Measurements from ENCODE around the gene SIPA1L3.
"Not testable (repeated sequence)": the region's sequence is repeated elsewhere in the genome, so short reads cannot be mapped to it uniquely, and the experiment has no call there.

The SIPA1L3 gene

DNA sequence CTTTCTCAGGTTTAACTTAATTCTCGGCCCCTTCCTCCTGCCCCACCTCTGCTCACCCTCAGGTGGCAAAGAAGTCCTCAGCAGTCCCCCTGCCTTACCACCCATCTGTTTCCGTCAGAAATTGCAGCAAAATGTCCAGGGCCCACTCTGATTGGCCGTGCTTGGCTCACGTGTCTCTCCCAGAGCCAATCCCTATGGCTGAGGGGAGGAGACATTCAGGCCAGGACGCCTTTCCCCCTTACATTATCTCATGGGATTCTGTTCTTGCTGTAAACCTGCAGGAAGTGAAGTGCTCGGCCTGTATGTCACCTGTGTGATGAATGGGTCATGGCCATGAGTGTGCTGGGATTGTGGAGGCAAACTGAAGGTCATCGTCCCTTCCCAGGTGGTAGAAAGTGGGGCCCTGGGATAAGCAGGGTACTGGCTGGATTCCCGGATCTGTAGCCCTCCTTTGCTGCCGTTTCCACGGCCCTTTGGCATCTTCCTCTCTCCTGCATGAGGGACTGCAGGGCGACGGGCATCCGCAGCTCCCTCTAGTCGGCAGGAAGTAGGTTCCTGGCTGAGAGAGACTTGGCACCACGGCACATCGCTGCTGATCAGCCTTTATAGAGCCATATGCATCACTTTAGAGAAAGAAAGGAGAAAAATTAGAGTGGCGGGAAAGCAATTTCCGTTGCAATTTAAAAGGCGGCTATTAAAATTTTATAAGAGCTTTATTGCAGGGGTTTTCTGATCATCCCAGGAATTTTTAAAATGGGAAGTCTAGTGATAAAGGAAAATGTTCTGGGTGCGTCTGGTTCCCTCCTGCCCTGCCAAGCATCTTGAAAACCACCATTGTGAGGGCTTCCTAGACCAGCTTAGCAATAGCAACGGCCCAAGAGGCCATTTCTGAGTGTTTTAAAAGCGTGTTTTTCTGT is 118.2 kb downstream of the SIPA1L3 start:
- DNase-seq: no peak

DNA sequence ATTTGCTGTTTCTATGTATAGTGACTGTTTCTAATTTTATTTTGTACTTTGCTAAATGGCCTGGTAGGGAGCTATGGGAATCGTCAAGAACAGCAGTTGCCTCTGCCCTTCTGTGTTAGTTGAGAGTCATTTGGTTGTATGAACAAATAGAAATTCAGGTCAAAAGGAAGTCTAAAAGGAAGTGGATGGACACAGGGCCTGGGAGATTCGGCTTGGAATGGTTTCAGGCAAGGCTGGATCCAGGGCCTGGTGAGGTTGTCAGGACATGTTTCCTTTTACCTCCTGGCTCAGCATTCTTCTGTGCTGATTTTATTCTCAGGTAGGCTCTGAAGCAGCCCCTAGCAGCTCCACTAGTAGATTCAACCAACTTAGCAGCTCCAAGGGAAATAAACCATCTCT is 118.9 kb downstream of the SIPA1L3 start:
- DNase-seq: no peak

DNA sequence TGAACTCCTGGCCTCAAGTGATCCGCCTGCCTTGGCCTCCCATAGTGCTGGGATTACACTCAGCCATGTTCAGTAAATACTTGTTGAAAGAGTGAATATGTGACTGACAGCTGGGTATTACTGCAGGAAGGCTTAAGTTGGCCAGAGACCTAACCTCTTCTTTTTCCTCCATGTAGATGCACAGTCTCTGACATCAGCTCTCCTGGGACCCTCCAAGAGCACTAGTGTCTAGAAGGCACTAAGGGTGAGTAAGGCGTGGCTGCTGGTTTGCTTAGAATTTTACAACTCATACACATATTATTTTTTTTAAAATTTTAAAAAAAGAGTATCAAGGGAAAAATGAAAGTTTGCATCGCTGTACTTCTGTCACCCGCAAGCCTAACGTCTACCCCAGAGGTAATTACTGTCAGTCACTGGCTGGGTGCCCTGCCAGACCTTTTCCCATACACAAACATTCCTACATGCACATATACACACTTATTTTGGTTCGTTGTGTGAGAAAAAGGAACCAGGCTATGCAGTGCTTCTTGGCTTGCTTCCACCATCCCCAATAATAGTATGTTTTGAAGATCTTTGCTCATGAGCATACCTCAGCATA is 122.0 kb downstream of the SIPA1L3 start:
- DNase-seq: no peak

DNA sequence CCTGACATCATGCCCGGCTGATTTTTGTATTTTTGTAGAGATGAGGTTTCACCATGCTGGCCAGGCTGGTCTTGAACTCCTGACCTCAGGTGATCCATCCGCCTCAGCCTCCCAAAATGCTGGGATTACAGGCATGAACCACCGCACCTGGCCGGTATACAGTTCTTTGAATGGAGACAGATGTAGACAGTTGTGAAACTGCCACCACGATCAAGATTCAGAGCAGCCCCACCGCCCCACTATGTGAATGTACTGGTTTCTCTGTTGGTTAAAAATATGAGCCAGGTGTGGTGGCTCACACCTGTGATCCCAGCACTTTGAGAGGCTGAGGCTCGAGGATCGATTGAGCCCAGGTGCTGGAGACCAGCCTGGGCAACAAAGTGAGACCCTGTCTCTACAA is 123.0 kb downstream of the SIPA1L3 start:
- not testable (repeated sequence) for DNase-seq

DNA sequence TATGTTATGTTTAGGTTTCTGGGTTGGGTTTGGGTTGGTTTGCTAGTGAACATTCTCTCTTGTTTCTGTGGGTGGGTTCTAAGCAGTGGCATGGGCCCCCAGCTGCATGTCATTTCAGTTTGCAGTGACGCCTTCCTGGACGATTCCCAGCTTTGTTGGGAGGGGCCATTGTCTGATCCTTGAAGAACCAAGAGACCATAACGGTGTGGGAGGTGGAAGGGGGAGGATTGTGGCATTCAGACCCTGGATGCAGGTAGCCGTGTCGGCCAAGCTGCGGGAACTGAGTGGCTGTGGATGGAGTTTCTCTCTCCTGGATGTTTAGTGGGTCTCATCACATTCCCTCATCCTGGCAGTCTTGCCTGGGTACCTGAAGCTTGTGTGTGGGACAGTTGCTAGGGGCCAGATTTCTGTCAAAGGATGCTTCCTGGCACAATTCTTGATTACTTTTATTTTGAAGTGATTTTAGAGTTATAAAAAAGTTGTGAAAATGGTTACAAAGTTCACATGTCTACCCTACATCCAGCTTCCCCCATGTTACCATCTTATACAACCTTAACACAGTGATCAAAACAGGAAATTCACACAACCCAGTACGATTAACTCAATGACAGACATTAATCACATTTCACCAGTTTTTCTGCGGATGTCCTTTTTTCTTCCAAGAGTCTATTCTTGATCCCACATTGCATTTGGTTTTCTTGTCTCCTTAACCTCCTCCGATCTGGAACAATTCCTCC is 123.8 kb downstream of the SIPA1L3 start:
- DNase-seq: no peak

DNA sequence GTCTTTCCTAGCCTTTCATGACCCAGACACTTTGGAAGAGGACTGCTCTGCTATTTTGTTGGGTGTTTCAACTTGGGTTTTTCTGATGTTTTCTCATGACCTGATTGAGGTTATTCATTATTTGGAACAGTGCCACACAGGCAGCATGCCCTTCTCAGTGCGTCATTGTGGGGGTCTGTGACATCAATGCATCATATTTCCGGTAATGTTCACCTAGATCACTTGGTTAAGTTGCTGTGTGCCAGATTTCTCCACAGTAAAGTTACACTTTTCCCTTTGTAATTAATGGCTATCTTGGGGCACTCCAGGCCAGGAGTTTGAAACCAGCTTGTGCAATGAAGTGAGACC is 124.4 kb downstream of the SIPA1L3 start:
- no peak for DNase-seq

DNA sequence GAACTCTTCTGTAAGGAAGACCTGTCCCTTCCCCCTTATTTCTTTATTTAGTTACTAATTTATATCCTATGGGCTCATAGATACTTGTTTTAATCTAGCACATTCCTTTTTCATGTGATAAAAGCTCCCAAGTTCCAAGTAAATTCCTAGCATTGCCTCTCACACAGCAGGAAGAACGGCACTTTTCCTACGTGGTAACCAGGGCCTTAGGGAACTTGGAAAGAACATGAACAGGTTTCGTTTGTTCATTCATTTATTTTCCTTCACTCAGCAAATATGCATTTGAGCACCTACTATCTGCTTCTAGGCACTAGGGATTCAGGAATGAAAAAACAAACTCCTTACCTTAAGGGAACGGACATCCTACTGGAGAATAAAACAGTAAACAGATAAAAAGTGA is 125.1 kb downstream of the SIPA1L3 start:
- DNase-seq: no peak

DNA sequence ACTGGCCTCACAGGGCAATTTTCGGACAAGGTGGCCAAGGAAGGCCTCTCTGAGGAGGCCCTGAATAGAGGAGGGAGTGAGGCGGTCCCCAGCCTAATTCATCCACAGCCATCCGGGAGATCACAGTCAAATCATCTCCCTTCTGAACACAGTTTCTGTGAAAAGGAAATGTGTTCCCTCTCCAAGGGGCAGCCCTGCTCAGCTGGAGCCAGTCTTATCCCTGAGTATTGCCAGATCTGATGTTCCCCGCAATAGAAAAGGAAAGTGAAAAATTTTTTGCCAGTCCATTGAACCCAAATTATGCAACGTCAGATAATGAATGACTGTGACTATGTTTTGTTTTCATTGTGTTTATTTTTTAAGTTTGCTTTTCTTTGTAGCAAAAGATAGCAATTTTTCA is 125.9 kb downstream of the SIPA1L3 start:
- no peak for DNase-seq

DNA sequence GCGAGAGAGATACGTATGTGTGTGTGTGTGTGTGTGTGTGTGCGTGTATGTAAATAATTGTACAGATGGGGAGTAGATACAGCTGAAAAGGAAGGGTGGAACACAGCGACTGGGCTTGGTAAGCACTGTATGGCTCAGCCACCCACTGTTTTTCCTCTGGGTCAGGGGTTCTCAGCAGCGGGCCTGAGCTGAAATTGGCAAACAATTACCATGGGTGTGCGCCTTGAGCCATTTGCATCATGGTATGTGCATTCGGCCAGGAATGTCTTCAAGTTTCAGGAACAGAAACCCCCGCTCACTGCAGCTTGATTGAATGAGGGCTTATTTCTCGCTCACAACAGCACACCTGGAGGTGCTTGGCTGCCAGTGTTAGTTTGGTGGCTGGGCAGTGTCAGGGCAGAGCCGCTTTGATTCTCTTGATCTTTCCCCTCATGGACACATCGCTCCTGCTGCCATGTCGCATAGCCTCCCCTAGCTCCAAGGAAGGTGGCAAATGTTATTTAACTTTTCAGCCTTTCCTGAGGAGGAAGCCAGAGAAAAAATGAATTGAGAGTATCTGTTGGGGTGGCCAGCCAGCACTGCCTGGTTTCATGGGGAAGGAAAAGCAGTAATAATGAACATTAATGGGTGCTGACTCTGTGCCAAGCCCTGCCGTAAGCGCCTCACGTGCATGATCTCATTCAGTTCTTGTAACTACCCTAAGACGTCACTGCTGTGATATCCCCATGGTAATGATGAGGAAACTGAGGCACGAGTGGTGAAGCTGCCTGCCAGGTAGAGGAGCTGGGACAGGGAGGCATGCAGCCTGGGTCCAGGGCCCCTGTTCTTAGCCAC is 126.9 kb downstream of the SIPA1L3 start:
- no peak for DNase-seq

DNA sequence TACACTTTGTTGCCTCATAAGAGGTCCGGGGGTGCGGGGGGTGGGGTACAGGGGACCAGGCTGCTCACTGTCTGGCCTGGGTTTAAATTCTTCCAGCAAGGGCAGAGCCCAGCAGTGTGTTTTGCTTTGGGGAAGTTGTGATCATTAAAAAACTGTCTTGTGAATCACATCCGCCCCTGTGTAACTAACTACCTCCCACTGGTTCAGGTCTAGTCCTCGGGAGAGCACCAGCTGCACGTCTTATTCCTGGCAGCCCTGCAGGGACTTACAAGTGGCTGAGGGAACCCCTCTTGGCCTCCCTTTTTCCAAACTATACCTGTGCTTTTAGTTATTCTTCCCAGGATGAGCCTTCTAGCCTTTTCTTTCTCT is 127.5 kb downstream of the SIPA1L3 start:
- DNase-seq: peak; percentile 50

DNA sequence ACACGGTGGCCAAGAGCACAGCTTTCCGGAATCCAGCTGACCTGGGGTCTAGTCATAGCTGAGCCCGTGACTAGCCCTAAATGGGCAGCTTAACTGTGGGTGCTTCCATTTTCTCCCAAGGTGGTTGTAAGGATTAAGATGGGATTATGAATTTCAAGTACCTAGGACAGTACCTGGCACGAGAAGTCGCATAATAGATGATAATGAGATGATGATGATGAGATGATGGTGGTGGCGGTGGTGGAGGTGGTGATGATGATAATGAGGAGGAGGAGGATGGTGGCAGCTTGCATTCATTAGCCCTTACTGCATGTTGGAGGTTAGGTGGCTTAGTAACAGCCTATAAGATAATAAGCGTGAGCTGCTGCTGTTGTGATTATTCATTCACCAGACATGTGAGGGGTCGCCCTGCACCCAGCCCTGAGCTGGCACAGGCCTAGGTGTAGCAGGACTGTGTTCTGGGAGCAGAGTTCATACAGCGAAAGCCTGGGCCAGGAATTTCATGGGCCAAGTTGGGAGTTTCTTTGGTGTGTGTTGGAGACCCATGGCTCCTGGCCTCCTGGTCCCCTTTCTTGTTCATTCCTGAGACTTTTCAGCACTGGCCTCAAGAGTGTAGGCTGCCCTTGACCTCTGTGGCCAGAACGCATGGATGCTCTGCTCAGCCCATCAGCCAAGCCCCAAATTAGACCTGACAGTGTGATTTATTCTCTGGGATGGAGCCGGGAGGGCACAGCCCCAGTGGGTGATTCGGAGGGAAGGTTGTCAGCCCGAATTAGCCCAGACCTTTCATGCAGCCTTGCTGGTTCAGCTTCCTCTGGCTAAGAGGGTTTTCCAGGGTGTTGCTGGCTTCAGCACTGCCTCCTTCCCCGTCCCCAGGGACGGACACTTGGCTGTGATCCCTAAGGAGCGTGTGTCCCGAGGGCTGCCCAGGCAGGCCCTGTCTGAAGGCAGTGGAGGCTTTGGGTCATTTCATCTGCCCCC is 128.8 kb downstream of the SIPA1L3 start:
- DNase-seq: no peak

DNA sequence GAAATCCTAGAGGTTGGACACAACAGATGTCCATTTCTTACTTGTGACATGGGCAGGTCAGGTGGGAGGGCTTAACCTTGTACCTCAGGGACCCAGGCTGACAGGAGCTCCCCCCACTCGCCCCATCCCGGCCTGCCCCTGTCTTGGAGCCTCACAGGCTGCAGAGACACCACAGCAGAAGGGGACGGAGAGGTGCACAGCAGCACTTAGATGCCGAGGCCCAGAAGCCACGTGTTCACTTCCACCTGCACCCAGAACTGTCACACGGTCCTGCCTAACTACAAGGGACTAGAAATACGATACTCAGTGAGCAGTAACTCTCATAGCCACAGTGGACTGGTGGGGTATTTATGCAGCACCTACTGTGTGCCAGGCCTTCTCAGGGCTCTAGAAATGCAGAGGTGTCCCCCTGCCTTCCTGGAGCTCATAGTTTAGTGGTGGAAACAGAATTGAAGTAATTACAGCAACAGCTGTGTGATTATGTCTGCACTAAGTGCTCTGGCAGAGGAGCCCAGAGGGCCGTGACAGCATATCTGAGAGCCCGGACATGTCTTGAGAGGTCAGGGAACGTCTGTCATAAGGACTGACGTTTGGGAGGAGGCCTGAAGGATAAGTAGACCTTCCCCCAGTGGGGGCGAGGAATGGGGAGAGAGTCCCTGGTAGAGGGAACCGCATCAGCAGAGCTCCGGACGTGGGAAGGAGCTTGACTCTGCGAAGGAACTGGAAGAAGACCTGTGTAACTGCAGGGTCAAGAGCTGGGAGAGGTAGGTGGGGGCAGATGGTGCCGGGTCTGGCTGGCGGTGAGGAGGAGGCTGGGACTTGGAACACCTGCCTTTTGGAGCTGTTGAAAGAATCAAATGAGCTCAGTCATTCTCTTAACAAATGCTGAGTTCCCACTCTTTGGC is 130.0 kb downstream of the SIPA1L3 start:
- no peak for DNase-seq

DNA sequence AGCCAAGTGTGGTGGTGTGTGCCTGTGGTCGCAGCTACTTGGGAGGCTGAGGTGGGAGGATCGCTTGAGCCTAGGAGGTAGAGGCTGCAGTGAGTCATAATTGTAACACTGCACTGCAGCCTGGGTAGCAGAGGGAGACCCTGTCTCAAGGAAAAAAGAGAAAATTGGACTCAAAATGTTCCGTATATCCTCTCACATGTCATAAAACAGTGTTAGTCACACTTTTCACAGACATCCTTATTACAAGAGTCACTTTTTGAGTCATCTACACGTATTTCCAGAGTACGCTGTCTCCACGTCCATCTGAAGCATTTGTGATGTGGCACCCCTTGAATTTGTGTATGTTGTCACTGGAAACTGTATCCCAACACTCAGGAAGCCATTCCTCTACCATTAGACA is 133.0 kb downstream of the SIPA1L3 start:
- DNase-seq: no peak

DNA sequence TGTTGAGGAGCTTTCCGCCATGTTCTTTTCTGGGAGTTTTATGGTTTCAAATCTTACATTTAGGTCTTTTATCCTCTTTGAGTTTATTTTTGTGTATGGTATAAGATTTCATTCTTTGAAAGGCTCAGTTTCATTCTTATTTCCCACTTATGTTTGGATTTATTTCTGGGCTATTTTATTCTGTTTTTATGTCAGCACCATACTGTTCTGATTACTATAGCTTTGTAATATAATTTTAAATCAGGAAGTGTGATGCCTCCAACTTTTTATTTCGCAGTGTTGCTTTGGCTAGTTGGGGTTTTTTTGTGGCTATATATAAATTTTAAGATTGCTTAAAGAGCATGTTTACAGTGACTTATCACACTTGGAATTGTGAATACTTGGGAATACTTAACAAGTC is 135.1 kb downstream of the SIPA1L3 start:
- no peak for DNase-seq

DNA sequence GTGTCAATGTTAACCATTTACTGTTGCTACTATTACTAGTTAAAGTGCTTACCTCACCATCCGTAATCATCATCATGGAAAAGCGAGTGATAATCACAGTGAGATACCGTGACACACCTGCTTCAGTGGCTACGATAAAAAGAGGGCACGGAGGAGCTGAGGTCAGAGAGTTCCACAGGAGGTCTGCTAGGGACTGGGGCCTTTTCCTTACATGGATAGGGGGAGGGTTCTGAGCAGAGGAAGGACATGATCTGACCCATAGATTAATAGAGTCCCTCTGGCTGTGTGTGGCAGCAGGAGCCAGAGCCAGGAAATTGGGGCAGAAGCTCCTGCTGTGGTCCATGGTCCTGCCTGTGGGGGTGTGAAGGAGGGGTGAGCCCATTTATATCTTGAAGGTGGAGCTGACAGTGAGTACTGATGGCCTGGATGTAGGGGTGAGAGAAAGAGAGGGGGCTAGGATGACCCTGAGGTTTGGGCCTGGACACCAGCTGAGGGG is 136.7 kb downstream of the SIPA1L3 start:
- DNase-seq: no peak

DNA sequence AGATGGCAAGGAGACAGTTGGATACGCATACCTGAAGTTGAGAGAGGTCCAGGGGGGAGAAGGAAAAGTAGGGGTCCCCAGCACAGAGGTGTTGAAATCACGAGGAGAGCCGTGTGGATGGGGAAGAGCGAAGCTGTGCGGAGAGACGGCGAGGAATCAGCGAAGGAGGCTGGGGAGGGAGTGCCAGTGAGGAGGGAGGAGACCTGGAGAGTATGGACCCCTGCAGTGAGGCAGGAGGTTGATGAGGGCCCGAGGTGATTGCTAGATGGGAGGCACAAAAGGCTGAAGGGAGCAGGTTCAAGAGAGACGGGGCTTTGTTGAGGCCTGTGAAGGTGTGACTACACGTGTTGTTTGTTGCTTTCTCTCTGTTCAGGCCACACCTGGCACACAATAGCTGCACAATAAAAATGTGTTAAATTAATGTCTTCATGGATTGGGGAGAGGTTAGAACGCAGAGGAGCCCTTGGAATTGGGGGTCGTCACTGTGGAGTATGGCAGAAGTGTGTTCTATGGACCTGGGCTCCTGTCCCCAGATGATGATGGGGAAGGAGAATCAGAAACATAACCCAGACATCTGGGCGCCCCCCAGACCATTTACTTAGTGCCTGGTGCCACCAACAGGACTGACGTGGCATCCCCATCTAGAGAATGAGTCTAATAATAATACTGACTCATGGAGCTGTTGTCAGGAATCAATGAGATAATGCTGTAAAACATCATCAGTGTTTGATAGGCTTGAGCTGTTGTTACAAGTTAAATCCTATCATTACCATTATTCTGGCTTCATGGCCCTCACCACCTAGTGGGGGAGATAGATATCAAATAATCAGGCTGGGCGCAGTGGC is 137.5 kb downstream of the SIPA1L3 start:
- peak; percentile 55 for DNase-seq

DNA sequence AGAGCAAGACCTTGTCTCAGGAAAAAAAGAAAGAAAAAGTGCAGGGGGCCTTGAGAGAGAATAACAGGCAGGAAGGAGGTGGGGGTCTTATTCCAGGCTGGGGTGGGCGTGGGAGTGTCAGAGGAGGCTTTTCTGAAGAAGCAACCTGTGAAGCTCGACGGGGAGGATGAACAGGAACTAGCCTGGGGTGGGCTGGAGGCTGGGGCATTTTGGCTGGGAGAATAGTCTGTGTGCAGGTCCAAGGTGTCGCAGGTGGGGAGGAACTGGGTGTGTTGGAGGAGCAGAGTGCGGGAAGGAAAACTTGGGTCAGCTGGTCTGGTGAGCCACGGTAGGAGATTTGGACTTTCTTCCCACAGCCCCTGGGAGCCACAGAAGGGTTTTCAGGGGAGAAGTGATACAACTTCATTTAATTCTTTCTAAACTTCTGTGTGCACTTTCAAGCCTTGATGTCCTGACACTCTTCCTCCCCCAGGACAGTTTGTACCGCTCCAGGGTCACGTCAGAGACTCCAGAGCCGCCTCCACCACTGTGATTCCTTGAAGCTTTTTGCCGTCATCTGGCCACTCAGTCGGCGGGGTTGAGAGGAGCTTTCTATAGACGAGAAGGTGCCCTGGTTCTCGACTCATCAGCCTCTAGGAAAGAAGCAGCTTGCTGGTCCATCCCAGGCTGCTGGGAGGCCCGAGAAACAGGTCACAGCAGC is 138.7 kb downstream of the SIPA1L3 start:
- no peak for DNase-seq

DNA sequence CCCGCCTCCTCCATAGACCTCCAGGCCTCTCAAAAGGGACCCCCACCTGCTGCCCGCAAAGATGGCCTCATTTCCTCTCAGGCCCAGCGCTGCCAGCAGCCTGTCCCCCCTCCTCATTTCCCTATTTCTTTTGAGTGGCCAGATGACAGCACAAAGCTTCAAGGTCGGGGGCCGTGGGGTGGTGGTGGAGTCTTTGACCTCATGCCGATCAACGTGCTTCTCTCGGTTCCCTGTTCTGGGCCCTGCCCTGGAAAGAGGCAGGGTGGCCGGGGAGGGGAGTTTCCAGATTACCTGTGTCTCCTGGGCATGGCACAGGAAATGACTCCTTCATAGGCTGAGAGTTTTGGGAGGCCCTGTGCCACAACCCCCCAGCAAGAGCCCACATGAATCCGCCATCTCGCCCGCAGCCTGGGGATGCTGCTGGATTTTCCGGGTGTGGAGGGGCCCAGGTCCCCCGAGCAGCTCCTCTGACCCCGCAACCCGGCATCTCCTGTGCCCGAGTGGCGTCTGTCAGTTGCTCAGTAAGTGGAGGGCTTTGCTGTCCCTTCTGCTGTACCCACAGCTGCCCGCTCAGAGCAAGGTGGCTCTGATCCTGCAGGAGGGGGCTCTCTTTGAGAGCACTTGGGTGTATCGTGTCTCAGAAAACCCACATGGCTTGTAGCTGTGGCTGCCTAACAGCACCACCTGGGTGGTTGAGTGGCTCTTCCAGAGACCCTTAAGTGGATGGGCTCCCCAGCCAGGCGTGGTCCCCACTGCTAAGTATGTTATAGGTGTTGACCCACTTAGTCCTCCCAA is 139.4 kb downstream of the SIPA1L3 start:
- DNase-seq: no peak
